Upper lobe of right lung (tissue), 1 donor: ENCODE results near the gene CCR1. TPM values are rescaled to one million over a fixed set of nuclear protein-coding genes. Genes with fewer than 3 reads are reported as not detected.

Source experiments
- ATAC-seq: fragments of 200-7000 bp; cut with Tn5 transposase; one replicate; pipeline ENCODE4 v1.9.1; 2020; ENCODE audit warnings: mild to moderate bottlenecking, moderate library complexity
- DNase-seq: peaks from one replicate; pipeline ENCODE4 v3.0.0-alpha.2; 2020
- H3K27ac ChIP-seq: fragments of 200-600 bp; one replicate; pipeline ENCODE4 v1.8.0; 2022
- H3K27me3 ChIP-seq: fragments of 200-600 bp; one replicate; pipeline ENCODE4 v1.8.0; 2022; ENCODE audit warnings: mild to moderate bottlenecking
- H3K36me3 ChIP-seq: fragments of 200-600 bp; one replicate; pipeline ENCODE4 v1.8.0; 2022
- H3K4me1 ChIP-seq: fragments of 200-600 bp; one replicate; pipeline ENCODE4 v1.8.0; 2022
- H3K4me3 ChIP-seq: fragments of 200-600 bp; one replicate; pipeline ENCODE4 v1.8.0; 2022; ENCODE audit warnings: mild to moderate bottlenecking
- H3K9me3 ChIP-seq: fragments of 200-600 bp; one replicate; pipeline ENCODE4 v1.8.0; 2022
- CTCF ChIP-seq: fragments of 200-600 bp; IDR thresholded peaks from one replicate; pipeline ENCODE4 v1.8.0; 2022; ENCODE audit warnings: antibody characterized with exemption
- intact Hi-C: fragments of 100-400 bp; cut with DNase I; formaldehyde crosslinking; loops from one replicate; pipeline ENCODE4 v1.11.0; 2022
- total RNA-seq: library from RNA; stranded (reverse); fragmentation: NEBNext Ultra II Directional; extraction: Animal tissue kit (Norgen Biotek cat#: 25700); gene quantifications from one replicate; pipeline ENCODE4 v1.2.1, GENCODE V29; 2021
- donor health status: DM: no; HTN: yes; CAD: no; lungs with severe emphysema.

Gene CCR1
- total RNA-seq, 1 donor from 2014 or later: 40.9 TPM

DNA sequence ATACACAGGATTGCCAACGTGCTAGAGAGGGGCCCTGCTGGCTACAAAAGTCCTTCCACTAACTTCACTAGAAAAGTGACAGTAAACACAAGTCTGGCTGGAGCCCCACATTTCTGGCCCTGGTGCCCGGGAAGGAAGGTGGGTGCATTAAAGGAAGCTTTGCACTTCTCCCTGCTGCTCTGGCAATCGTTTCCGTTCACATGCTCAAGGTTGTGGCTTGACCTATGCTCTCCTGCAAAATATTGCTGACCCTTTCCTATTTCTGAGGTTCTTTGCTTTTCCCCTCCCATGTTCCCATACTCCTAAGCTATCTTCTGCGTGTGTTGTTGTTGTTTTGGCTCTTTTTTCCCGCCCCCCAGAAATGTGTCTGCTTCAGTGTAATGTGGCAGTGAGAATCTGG, 25.1 kb upstream of the CCR1 start:
- Histone ChIP-seq H3K9me3 (no peaks in the 10 kb centered on the region), H3K4me1 (peaks cover 10% of the 10 kb centered on the region), H3K36me3 (no peaks in the 10 kb centered on the region), H3K27ac (no peak overlapping the region), H3K4me3 (no peak overlapping the region), H3K27me3 (no peaks in the 10 kb centered on the region)
- ATAC-seq (peak; percentile 68), DNase-seq (no peak)
- intact Hi-C loops: no loop called here
- TF ChIP-seq CTCF: no peak

- Histone ChIP-seq H3K9me3 (no peaks in the 10 kb centered on the region), H3K36me3 (no peaks in the 10 kb centered on the region), H3K4me3 (no peak overlapping the region), H3K27me3 (no peaks in the 10 kb centered on the region), H3K27ac (no peak overlapping the region), H3K4me1 (peaks cover 8% of the 10 kb centered on the region)
- ATAC-seq (no peak), DNase-seq (no peak)
- TF ChIP-seq CTCF: no peak
- intact Hi-C loops: no loop called here
Measured at GRCh38 chr3:46231323-46231722, 23.2 kb upstream of the CCR1 start.

- no peak for DNase-seq
Measured at GRCh38 chr3:46228260-46229242, 20.4 kb upstream of the CCR1 start.

GRCh38 chr3:46222435-46223161, 14.5 kb upstream of the CCR1 start:
- no peak overlapping the region for H3K27ac ChIP-seq
- peaks cover 19% of the 10 kb centered on the region for H3K4me1 ChIP-seq
- ATAC-seq (peak; percentile 85), DNase-seq (no peak)
- no peaks in the 10 kb centered on the region for H3K9me3 ChIP-seq
- no peaks in the 10 kb centered on the region for H3K36me3 ChIP-seq
- TF ChIP-seq CTCF: no peak
- no peaks in the 10 kb centered on the region for H3K27me3 ChIP-seq
- H3K4me3 ChIP-seq: no peak overlapping the region
- intact Hi-C loops: no loop called here

More at GRCh38 chr3:46228260-46229242, 20.4 kb upstream of the CCR1 start:
- no peaks in the 10 kb centered on the region for H3K9me3 ChIP-seq
- H3K27ac ChIP-seq: no peak overlapping the region
- H3K4me3 ChIP-seq: no peak overlapping the region
- ATAC-seq: peak; percentile 62
- no peaks in the 10 kb centered on the region for H3K36me3 ChIP-seq
- peaks cover 7% of the 10 kb centered on the region for H3K4me1 ChIP-seq
- intact Hi-C loops: no loop called here
- no peaks in the 10 kb centered on the region for H3K27me3 ChIP-seq
- no peak for TF ChIP-seq CTCF

DNA sequence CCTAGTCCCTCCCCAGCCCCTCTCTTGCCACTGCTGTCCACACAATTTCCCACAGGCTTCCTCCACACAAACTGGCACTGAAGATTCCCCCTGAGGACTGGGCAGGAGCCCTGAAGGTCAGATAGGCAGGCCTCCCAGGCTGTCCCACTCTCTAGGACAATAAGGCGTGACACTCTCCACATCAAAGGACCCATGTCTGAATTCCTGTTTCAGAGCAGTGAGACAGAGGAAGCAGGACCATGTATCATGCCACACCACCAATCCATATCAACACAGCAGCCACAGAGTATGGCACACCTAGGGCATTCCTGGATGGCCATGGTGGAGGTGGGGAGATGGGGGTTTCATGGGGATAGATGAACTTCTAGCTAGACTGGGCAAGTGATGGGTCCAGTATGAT, 13.8 kb upstream of the CCR1 start:
- Histone ChIP-seq H3K27me3 (no peaks in the 10 kb centered on the region), H3K27ac (no peak overlapping the region), H3K36me3 (no peaks in the 10 kb centered on the region), H3K9me3 (no peaks in the 10 kb centered on the region), H3K4me1 (peaks cover 19% of the 10 kb centered on the region), H3K4me3 (no peak overlapping the region)
- DNase-seq (no peak), ATAC-seq (peak; percentile 59)
- no peak for TF ChIP-seq CTCF
- intact Hi-C loops: no loop called here
